Measurements from ENCODE around the gene MAP4K2.

Gene MAP4K2

DNA sequence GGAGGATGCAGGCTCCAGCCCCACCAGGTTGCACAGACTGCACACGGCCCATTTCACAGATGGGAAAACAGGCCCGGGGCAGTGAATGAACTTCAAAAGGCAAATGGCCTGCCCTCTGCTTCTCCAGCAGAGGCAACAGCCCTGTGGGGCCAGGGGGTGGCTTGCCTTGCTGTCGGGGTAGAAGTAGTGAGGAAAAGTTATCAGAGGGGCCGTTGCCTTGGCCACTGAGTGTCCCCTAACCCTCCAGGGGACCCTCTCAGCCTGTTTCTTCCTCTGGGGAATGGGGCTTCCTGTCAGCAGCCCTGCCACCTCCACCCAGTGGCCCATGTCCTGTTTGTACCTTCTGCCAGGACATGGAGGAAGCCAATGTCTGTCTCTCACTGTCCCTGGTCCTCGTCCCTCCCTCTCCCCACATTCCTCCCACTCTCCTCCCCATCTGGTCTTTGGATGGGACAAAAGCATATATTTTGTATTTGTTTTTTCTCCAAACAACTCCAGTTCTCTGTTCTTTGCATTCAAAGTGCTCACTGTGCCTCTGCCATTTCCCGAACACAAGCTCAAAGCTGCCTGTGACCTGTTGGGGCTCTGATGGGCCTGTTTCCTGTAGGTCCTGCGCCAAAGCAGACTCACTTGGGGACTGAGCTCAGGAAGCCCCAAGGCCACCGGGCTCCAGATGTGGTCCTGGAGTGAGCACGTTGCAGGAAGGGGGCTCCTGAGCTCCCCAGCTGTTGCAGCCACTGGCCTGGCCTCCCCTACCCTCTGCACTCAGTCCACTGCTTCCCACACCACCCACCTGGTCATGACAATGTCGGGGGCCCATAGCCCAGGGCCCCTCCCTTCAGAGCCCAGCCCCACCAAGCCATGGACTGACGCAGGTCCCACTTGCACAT is 9.5 kb downstream of the MAP4K2 start:
- H2AFZ ChIP-seq (ENCODE audit: low read length): no peak overlapping the region
- no peak overlapping the region for H2BK15ac ChIP-seq (ENCODE audit: low read length)
- no peak overlapping the region for H3K18ac ChIP-seq (ENCODE audit: low read length)
- no peak overlapping the region for H3K27ac ChIP-seq (replicated peaks; ENCODE audit: low read length)
- peak overlapping the region; percentile 4 for H3K14ac ChIP-seq (ENCODE audit: low read length)
- H3K79me1 ChIP-seq (ENCODE audit: low read depth, low read length): no peaks in the 10 kb centered on the region
- no peak overlapping the region for H2BK12ac ChIP-seq (ENCODE audit: low read length)
- no CpG with 5 or more reads among the region's 11 CpGs for whole genome bisulfite sequencing, 2 donors (ENCODE audit: extremely low coverage in 2 of 2, insufficient read length in 2 of 2, insufficient replicate concordance in 1 of 2)
- no peak overlapping the region for H2BK120ac ChIP-seq (ENCODE audit: low read depth, low read length)
- no peaks in the 10 kb centered on the region for H3K9me3 ChIP-seq (replicated peaks in 1 of 2; ENCODE audit: control insufficient read depth in 2 of 2, insufficient read depth in 1 of 2, low read depth in 1 of 2, low read length in 2 of 2)
- no peak overlapping the region for H3K23ac ChIP-seq (ENCODE audit: low read depth, low read length, poor library complexity)
- H3K4me3 ChIP-seq (ENCODE audit: low read length in 2 of 2): no peak overlapping the region
- peaks cover 7 to 11% of the 10 kb centered on the region in 2 donors for H3K36me3 ChIP-seq (replicated peaks in 1 of 2; ENCODE audit: control insufficient read depth in 2 of 2, insufficient read depth in 2 of 2, low read length in 2 of 2)
- H3K27me3 ChIP-seq (ENCODE audit: control insufficient read depth in 3 of 3, insufficient read depth in 3 of 3, low read depth in 1 of 3, low read length in 3 of 3): no peaks in the 10 kb centered on the region
- H2AK5ac ChIP-seq (ENCODE audit: low read depth, low read length): no peak overlapping the region
- no peak overlapping the region for H3K4ac ChIP-seq (ENCODE audit: low read length)
- H2BK5ac ChIP-seq (ENCODE audit: low read length): no peak overlapping the region
- no peak overlapping the region for H3K4me2 ChIP-seq (ENCODE audit: insufficient read depth, low read length, poor library complexity, severe bottlenecking)
- DNase-seq (ENCODE audit: low spot score): no peak
- no peak overlapping the region for H3K9ac ChIP-seq (ENCODE audit: low read depth, low read length, poor library complexity)
- H3K4me1 ChIP-seq (ENCODE audit: control insufficient read depth in 2 of 2, insufficient read depth in 1 of 2, low read depth in 1 of 2, low read length in 2 of 2): no peaks in the 10 kb centered on the region
- H4K8ac ChIP-seq (ENCODE audit: low read depth, low read length): no peak overlapping the region
- H4K91ac ChIP-seq (ENCODE audit: low read depth, low read length, poor library complexity): no peak overlapping the region

- H3K4me3 ChIP-seq (ENCODE audit: low read length in 2 of 2): no peak overlapping the region
- H3K9ac ChIP-seq (ENCODE audit: low read depth, low read length, poor library complexity): no peak overlapping the region
- no peaks in the 10 kb centered on the region for H3K27me3 ChIP-seq (ENCODE audit: control insufficient read depth in 3 of 3, insufficient read depth in 3 of 3, low read depth in 1 of 3, low read length in 3 of 3)
- no peak overlapping the region for H4K91ac ChIP-seq (ENCODE audit: low read depth, low read length, poor library complexity)
- no peak overlapping the region for H3K27ac ChIP-seq (replicated peaks; ENCODE audit: low read length)
- no peak overlapping the region for H3K14ac ChIP-seq (ENCODE audit: low read length)
- H4K8ac ChIP-seq (ENCODE audit: low read depth, low read length): no peak overlapping the region
- H3K9me3 ChIP-seq (replicated peaks in 1 of 2; ENCODE audit: control insufficient read depth in 2 of 2, insufficient read depth in 1 of 2, low read depth in 1 of 2, low read length in 2 of 2): no peaks in the 10 kb centered on the region
- H2BK5ac ChIP-seq (ENCODE audit: low read length): no peak overlapping the region
- no peak overlapping the region for H3K4me2 ChIP-seq (ENCODE audit: insufficient read depth, low read length, poor library complexity, severe bottlenecking)
- H3K4me1 ChIP-seq (ENCODE audit: control insufficient read depth in 2 of 2, insufficient read depth in 1 of 2, low read depth in 1 of 2, low read length in 2 of 2): no peaks in the 10 kb centered on the region
- H2BK120ac ChIP-seq (ENCODE audit: low read depth, low read length): no peak overlapping the region
- no peak for DNase-seq (ENCODE audit: low spot score)
- H2BK12ac ChIP-seq (ENCODE audit: low read length): no peak overlapping the region
- peaks cover 7 to 11% of the 10 kb centered on the region in 2 donors for H3K36me3 ChIP-seq (replicated peaks in 1 of 2; ENCODE audit: control insufficient read depth in 2 of 2, insufficient read depth in 2 of 2, low read length in 2 of 2)
- no peak overlapping the region for H3K18ac ChIP-seq (ENCODE audit: low read length)
- H3K4ac ChIP-seq (ENCODE audit: low read length): no peak overlapping the region
- H2AFZ ChIP-seq (ENCODE audit: low read length): no peak overlapping the region
- H2BK15ac ChIP-seq (ENCODE audit: low read length): no peak overlapping the region
- H2AK5ac ChIP-seq (ENCODE audit: low read depth, low read length): no peak overlapping the region
- no peaks in the 10 kb centered on the region for H3K79me1 ChIP-seq (ENCODE audit: low read depth, low read length)
- no CpG with 5 or more reads among the region's 4 CpGs for WGBS, 2 donors (ENCODE audit: extremely low coverage in 2 of 2, insufficient read length in 2 of 2, insufficient replicate concordance in 1 of 2)
- H3K23ac ChIP-seq (ENCODE audit: low read depth, low read length, poor library complexity): no peak overlapping the region
Observed at GRCh38 chr11:64792482-64792881, 10.5 kb downstream of the MAP4K2 start.

DNA sequence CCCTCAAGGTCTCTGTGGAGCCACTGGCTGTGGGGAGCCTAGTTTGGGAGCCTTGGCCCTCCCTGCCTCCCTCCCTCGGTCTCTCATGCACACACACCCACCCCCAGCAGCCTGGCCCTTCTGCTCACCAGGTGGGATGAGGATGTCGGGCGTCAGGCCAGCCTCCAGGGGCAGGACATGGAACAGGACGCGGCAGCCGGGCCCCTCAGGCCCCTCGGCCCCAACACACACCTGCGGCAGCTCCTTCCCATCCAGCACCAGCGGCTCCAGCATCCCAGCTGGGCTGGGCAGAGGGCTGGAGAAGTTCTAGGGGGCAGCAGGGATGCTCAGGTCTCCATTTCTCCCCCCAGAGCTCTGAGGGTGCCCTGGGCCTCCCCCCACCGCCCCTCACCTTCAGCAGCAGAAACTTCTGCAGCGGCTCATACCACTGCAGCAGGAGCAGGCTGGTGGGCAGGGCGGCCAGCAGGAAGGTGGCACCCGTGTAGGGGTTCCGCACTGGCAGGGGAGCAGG is 11.2 kb downstream of the MAP4K2 start:
- Histone ChIP-seq H2BK15ac (ENCODE audit: low read length) (no peak overlapping the region), H2BK120ac (ENCODE audit: low read depth, low read length) (no peak overlapping the region), H3K4ac (ENCODE audit: low read length) (no peak overlapping the region), H3K14ac (ENCODE audit: low read length) (no peak overlapping the region), H2BK5ac (ENCODE audit: low read length) (no peak overlapping the region), H3K4me1 (ENCODE audit: control insufficient read depth in 2 of 2, insufficient read depth in 1 of 2, low read depth in 1 of 2, low read length in 2 of 2) (no peaks in the 10 kb centered on the region), H3K23ac (ENCODE audit: low read depth, low read length, poor library complexity) (no peak overlapping the region), H4K8ac (ENCODE audit: low read depth, low read length) (no peak overlapping the region), H3K4me3 (ENCODE audit: low read length in 2 of 2) (no peak overlapping the region), H2BK12ac (ENCODE audit: low read length) (no peak overlapping the region), H3K4me2 (ENCODE audit: insufficient read depth, low read length, poor library complexity, severe bottlenecking) (no peak overlapping the region), H2AFZ (ENCODE audit: low read length) (no peak overlapping the region), H3K18ac (ENCODE audit: low read length) (no peak overlapping the region), H3K79me1 (ENCODE audit: low read depth, low read length) (no peaks in the 10 kb centered on the region), H3K9me3 (replicated peaks in 1 of 2; ENCODE audit: control insufficient read depth in 2 of 2, insufficient read depth in 1 of 2, low read depth in 1 of 2, low read length in 2 of 2) (no peaks in the 10 kb centered on the region), H3K36me3 (replicated peaks in 1 of 2; ENCODE audit: control insufficient read depth in 2 of 2, insufficient read depth in 2 of 2, low read length in 2 of 2) (peaks cover 7 to 9% of the 10 kb centered on the region in 2 donors), H3K27me3 (ENCODE audit: control insufficient read depth in 3 of 3, insufficient read depth in 3 of 3, low read depth in 1 of 3, low read length in 3 of 3) (no peaks in the 10 kb centered on the region), H4K91ac (ENCODE audit: low read depth, low read length, poor library complexity) (no peak overlapping the region), H3K9ac (ENCODE audit: low read depth, low read length, poor library complexity) (peak overlapping the region; percentile 70), H2AK5ac (ENCODE audit: low read depth, low read length) (no peak overlapping the region), H3K27ac (replicated peaks; ENCODE audit: low read length) (no peak overlapping the region)
- DNase-seq (ENCODE audit: low spot score): no peak
- no CpG with 5 or more reads among the region's 14 CpGs for WGBS, 2 donors (ENCODE audit: extremely low coverage in 2 of 2, insufficient read length in 2 of 2, insufficient replicate concordance in 1 of 2)

- no peak overlapping the region for H2BK5ac ChIP-seq (ENCODE audit: low read length)
- no peak overlapping the region for H2AK5ac ChIP-seq (ENCODE audit: low read depth, low read length)
- H3K9me3 ChIP-seq (replicated peaks in 1 of 2; ENCODE audit: control insufficient read depth in 2 of 2, insufficient read depth in 1 of 2, low read depth in 1 of 2, low read length in 2 of 2): no peaks in the 10 kb centered on the region
- no peaks in the 10 kb centered on the region for H3K79me1 ChIP-seq (ENCODE audit: low read depth, low read length)
- no peak overlapping the region for H4K8ac ChIP-seq (ENCODE audit: low read depth, low read length)
- H4K91ac ChIP-seq (ENCODE audit: low read depth, low read length, poor library complexity): no peak overlapping the region
- H3K4me1 ChIP-seq (ENCODE audit: control insufficient read depth in 2 of 2, insufficient read depth in 1 of 2, low read depth in 1 of 2, low read length in 2 of 2): no peaks in the 10 kb centered on the region
- no peak overlapping the region for H3K14ac ChIP-seq (ENCODE audit: low read length)
- no peaks in the 10 kb centered on the region for H3K27me3 ChIP-seq (ENCODE audit: control insufficient read depth in 3 of 3, insufficient read depth in 3 of 3, low read depth in 1 of 3, low read length in 3 of 3)
- no peak overlapping the region for H2BK12ac ChIP-seq (ENCODE audit: low read length)
- no CpG with 5 or more reads among the region's 25 CpGs for WGBS, 2 donors (ENCODE audit: extremely low coverage in 2 of 2, insufficient read length in 2 of 2, insufficient replicate concordance in 1 of 2)
- no peak overlapping the region for H3K4me3 ChIP-seq (ENCODE audit: low read length in 2 of 2)
- H3K36me3 ChIP-seq (replicated peaks in 1 of 2; ENCODE audit: control insufficient read depth in 2 of 2, insufficient read depth in 2 of 2, low read length in 2 of 2): peaks cover 3 to 7% of the 10 kb centered on the region in 2 donors
- H2BK15ac ChIP-seq (ENCODE audit: low read length): no peak overlapping the region
- no peak overlapping the region for H3K23ac ChIP-seq (ENCODE audit: low read depth, low read length, poor library complexity)
- H2AFZ ChIP-seq (ENCODE audit: low read length): no peak overlapping the region
- H3K4me2 ChIP-seq (ENCODE audit: insufficient read depth, low read length, poor library complexity, severe bottlenecking): no peak overlapping the region
- H2BK120ac ChIP-seq (ENCODE audit: low read depth, low read length): no peak overlapping the region
- peak overlapping the region; percentile 37 for H3K9ac ChIP-seq (ENCODE audit: low read depth, low read length, poor library complexity)
- DNase-seq (ENCODE audit: low spot score): no peak
- no peak overlapping the region for H3K27ac ChIP-seq (replicated peaks; ENCODE audit: low read length)
- H3K18ac ChIP-seq (ENCODE audit: low read length): no peak overlapping the region
- H3K4ac ChIP-seq (ENCODE audit: low read length): no peak overlapping the region
Observed at GRCh38 chr11:64790205-64791095, 12.6 kb downstream of the MAP4K2 start.

All from neuronal stem cell (in vitro differentiated cells).